Cerebellar cortex (tissue), 1 donor: ENCODE data around the gene IGSF8.
"Not testable (repeated sequence)": the region's sequence is repeated elsewhere in the genome, so short reads cannot be mapped to it uniquely, and the experiment has no call there.

Source experiments
- DNase-seq: peaks from one replicate; pipeline ENCODE4 v3.0.0-alpha.2; 2015; ENCODE audit warnings: low spot score

Gene IGSF8

DNA sequence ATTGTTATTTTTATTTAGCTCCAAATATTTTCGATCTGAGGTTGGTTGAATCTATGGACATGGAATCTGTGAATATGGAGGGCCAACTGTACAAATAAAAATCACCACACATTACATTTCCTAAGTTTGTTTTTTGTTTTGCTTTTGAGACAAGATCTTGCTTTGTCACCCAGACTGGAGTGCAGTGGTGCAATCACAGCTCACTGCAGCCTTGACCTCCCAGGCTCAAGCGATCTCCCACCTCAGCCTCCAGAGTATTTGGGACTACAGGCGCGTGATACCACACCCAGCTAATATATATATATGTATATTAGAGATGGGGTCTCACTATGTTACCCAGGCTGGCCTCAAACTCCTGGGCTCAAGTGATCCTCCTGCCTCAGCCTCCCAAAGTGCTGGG, 27.9 kb upstream of the IGSF8 start:
- DNase-seq: not testable (repeated sequence)

DNA sequence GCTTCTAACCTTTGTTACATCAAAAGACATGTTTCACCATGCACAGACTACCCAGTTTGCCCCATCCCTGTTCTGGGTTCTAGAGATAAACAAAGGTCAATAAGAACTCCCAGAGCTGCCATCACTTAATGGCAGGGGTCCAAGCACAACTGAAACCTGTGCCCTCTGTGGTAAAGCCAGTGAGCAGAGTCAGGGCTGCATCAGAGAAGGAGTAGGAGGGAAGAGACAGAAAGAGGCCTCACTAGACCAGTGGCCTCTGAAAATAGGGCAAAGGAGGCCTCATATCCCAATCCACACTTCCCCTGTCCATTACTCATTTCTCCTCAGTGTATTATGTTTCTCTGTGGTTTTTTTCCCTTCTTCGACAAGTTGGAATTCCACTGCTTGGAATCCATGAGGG, 27.3 kb upstream of the IGSF8 start:
- DNase-seq: no peak

DNA sequence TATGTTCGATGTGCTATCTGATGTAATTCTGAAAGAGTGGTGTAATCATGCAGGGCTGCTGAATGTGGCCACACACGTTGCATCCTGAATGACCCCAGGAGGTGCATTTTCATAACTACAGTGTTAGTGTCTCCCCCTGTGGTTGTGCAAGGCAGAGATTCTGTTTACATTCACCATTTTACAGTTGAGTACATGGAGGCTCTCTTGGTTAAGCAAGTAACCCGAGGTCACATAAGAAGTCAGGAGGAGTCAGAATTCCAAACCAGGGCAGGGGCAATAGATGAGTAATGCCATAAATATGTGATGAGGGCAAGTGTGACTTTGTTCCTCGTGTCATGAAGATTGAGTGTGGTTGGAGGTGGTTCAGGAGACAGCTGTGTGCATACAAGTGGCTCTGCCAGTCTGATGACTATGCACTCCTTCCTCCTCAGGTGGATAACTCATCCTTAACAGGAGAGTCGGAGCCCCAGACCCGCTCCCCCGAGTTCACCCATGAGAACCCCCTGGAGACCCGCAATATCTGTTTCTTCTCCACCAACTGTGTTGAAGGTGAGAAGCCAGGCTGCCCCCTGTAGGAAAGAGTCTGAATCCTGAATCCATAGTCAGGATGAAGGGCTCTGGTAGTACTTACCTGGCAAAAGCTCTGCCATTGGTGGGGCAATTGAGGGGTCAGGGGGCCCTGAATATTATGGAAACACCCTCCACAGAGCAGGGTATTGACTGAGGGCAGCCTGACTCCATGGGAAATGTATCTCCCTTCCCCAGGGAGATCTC, 26.5 kb upstream of the IGSF8 start:
- DNase-seq: no peak

DNA sequence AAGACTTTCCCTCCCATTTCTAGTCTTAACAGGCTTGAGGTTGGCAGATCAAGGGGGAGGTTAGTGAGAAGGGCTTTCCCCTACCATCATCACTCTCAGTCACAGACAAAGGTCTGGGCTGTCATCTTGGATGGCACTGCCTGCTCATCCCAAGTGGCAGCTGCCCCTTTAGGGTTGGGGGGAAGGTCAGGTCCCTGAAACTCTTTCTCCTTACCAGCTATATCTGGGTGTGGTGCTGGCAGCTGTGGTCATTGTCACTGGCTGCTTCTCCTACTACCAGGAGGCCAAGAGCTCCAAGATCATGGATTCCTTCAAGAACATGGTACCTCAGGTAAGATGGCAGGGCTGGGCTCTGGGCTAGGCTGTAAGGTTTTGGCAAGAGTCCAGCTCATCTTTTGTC, 25.3 kb upstream of the IGSF8 start:
- DNase-seq: no peak

DNA sequence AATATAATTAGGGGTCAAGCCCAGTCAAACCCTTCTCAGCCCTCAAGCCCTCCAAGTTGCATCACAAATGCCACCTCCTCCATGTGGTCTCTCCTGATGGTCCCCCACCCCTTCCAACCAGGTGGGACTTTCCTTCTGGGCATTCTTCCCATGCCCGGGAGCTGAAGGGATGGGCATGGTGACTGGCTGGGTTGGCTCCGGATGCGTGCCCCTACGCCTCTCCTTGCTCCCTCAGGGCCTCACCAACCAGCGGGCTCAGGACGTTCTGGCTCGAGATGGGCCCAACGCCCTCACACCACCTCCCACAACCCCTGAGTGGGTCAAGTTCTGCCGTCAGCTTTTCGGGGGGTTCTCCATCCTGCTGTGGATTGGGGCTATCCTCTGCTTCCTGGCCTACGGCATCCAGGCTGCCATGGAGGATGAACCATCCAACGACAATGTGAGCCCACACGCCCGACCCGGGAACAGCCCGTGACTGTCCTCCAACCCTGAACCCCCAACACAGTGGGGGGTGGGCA, 24.6 kb upstream of the IGSF8 start:
- DNase-seq: no peak

DNA sequence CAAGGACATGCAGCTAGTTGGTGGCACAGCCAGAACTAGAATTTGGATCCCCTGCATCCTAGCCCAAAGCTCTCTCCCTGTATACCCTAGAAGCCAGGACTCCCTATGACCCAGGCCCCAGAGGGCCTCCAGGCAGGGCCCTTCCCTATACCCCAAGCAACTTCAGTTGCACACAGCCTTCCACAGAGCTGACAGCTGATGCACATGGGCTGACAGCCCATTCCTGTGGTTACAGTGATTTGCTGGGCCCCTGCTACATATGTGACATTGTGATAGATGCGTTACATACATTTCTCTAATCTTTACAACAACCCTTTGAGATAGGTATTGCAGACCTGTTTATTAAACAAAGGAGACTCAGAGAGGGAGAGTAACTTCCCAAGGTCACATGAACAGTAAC, 23.0 kb upstream of the IGSF8 start:
- DNase-seq: no peak

DNA sequence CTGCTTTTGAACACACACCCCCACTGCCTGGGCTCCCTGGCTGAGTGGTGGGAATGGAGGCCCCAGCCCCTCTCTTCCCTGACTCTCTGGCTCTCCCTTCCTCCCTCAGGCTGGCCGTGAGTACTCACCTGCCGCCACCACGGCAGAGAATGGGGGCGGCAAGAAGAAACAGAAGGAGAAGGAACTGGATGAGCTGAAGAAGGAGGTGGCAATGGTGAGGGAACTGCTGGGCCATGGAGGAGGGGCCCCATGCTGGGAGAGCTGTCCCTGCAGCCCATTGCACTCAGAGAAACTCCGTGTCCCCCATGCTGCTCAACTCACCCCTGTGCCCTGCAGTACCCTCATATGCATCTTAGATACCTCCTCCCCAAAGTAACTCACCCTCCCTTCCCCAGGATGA, 22.4 kb upstream of the IGSF8 start:
- DNase-seq: no peak

DNA sequence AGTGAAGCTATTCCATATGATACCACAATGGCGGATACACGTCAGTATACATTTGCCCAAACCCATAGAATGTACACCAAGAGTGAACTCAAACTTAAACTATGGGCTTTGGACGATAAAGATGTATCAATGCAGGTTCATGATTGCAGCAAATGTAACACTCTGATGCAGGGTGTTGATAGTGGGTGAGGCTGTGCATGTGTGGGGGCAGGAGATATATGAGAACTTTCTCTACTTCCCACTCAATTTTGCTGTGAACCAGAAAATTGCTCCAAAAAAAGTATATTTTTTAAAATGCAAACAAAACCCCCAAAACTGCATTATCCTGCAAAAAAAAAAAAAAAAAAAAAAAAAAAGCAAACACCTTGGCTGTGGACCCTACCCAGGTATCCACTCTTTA, 20.5 kb upstream of the IGSF8 start:
- no peak for DNase-seq

- peak; percentile 92 for DNase-seq
These were observed 19.3 kb upstream of the IGSF8 start for GRCh38 chr1:160117709-160118183.

DNA sequence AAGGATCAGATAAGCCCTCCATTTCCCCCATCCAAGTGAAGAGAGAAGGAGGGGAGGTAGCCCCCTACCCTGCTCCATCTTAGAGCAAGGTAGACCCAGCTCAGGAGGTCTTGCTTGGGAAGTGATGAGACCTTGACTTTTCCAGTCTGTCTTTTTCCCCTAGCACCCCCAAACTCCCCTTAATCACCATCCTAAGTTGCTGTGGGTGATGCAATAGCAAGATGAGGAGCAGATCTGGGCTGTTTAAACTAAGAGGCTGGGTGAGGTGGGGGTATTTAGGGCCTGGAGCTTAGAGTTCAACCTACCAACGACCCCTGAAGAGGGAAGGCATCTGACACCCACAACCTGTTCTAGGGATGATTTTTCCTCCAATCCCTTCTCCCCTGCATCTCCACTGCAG, 18.9 kb upstream of the IGSF8 start:
- no peak for DNase-seq

DNA sequence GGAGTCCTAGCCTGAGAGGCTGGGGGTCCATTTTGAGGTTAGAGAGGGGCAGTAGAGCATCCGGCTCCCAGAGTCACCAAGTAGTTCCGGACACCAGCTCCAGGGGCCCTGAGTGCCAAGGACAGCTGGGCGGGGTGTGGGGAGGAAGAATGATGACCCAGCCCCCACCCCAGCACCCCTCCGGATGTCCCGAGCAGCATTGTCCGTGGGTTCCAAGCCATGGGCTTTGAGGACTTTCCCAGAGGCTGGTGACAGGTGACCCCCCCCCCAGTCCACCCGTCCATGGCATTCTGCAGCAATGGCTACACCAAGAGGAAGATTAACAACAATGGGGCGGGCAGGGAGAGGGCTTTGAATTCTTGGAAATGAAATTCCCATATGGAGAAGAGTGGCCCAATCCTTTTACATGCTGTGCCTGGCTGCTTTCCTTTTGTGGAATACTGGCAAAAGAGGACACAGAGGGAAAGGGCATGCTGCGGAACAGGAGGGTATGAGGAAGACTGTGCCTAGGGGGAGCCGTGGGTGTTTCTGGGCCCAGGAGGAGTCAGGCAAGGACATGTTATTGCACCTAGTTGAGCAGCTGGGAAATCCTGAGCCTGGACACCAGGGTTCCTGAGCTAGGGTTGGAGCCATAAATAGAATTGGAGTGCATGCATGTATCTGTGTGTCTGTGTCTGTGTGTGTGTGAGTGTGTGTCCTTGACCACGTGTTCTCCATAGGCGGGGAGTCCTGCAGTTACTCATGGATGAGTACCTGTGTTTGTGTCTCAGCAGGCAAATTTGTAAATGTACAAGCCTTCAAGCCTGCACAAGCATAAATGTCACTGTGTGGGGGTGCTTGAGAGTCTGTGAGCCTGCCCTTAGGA, 18.1 kb upstream of the IGSF8 start:
- DNase-seq: peak; percentile 94

- no peak for DNase-seq
These were observed 17.3 kb upstream of the IGSF8 start, which contains the start of gene ATP1A2 for GRCh38 chr1:160115545-160116282. Gene ATP1A2, plus strand, starts transcription at chr1:160115759. Its CDS starts 103 bp downstream, at chr1:160115862.

GRCh38 chr1:160114085-160114484, 15.7 kb upstream of the IGSF8 start:
- no peak for DNase-seq

- no peak for DNase-seq
These were observed 15.0 kb upstream of the IGSF8 start for GRCh38 chr1:160113407-160113806.

DNA sequence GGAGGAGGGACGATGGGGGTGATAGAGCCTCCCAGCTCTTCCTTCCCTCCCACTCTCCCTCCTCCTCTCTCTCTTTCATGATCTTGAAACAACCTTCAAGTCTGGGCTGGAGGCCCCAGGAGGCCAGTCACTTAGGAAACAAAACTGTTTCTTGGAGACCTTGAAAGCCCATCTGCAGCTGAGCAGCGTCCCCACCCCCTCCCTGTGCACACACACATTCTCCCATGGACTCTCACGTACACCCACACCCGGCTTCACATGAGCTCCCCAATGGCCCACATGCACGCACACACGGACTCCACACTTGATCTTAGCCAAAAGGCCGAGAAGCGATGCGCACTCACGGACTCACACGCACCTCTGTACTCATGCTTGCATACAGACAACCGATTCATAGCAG, 13.9 kb upstream of the IGSF8 start:
- DNase-seq: no peak

- DNase-seq: not testable (repeated sequence)
These were observed 13.0 kb upstream of the IGSF8 start for GRCh38 chr1:160111462-160111861.

- no peak for DNase-seq
These were observed 11.3 kb upstream of the IGSF8 start for GRCh38 chr1:160109686-160110085.

GRCh38 chr1:160108888-160109662, 10.7 kb upstream of the IGSF8 start:
- peak; percentile 36 for DNase-seq

GRCh38 chr1:160107512-160107911, 9.1 kb upstream of the IGSF8 start:
- no peak for DNase-seq

- DNase-seq: no peak
These were observed 6.7 kb upstream of the IGSF8 start for GRCh38 chr1:160105155-160105554.

- peak; percentile 55 for DNase-seq
These were observed 6.1 kb upstream of the IGSF8 start for GRCh38 chr1:160104486-160104885.
